ENCODE data around the gene PYGB. TPM values are rescaled to one million over a fixed set of nuclear protein-coding genes. Genes with fewer than 3 reads are reported as not detected.

The PYGB gene

Small RNA genes within 50 kb of the gene (small RNA-seq; reads per million reads assigned to genes)
- gene AL035252.4 (ENCODE audit: insufficient read depth) (not detected), gene AL121772.2 (ENCODE audit: insufficient read depth) (not detected), gene RF00019 (ENCODE audit: insufficient read depth) (not detected)

Data from neuronal stem cell (in vitro differentiated cells).